Activated naive CD8-positive, alpha-beta T cell (primary cell): ENCODE measurements around the gene L3HYPDH.
A peak's percentile ranks its signal among the peaks of the same experiment; 100 is the strongest.

ENCODE experiments used
- H3K27ac Mint-ChIP-seq: one replicate; pipeline ENCODE4 v1.8.0; 2021; ENCODE audit warnings: mixed read lengths
- H3K27me3 Mint-ChIP-seq: one replicate; pipeline ENCODE4 v1.8.0; 2021; ENCODE audit warnings: mixed read lengths
- H3K36me3 Mint-ChIP-seq: one replicate; pipeline ENCODE4 v1.8.0; 2021; ENCODE audit warnings: mixed read lengths
- H3K4me1 Mint-ChIP-seq: one replicate; pipeline ENCODE4 v1.8.0; 2021; ENCODE audit warnings: low read depth, mixed read lengths
- H3K4me3 Mint-ChIP-seq: one replicate; pipeline ENCODE4 v1.8.0; 2021; ENCODE audit warnings: mild to moderate bottlenecking, mixed read lengths
- H3K9me3 Mint-ChIP-seq: one replicate; pipeline ENCODE4 v1.8.0; 2021; ENCODE audit warnings: low read depth, mixed read lengths

Gene L3HYPDH

DNA sequence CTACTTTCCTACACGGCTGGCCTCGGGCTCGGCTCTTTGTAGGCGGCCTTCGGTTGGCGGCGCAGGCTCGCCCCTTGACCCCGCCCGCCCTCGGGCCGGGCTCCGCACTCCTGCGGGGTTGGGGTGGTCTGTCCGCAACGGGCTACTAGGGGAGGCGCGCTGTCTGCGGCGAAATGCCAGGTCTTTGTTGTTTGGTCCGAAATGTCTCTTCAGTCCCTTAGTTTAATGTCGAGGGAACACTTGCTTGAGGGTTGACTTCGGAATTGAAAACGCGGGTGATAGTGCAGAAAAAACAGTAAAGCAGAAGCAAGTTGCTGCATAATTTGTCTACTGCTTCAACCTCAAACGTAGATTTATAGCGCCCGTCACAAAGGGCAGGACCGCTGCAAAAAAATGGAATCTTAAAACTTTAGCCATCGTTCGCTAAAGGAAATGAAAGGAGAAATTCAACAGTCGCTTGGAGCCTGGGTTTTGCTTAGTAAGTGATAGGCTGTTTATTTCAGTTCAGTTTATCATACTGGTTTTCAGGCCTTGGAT is 499 bp upstream of the L3HYPDH start:
- H3K27ac Mint-ChIP-seq = peak overlapping the region; percentile 83

GRCh38 chr14:59483363-59483762 is 845 bp downstream of the L3HYPDH start:
- no peaks in the 10 kb centered on the region for H3K27me3 Mint-ChIP-seq

More for the DNA sequence above, 499 bp upstream of the L3HYPDH start:
- Mint-ChIP-seq H3K27me3 (no peaks in the 10 kb centered on the region), H3K36me3 (peaks cover 15% of the 10 kb centered on the region), H3K4me3 (peak overlapping the region; percentile 97), H3K4me1 (peaks cover 70% of the 10 kb centered on the region), H3K9me3 (no peaks in the 10 kb centered on the region)

DNA sequence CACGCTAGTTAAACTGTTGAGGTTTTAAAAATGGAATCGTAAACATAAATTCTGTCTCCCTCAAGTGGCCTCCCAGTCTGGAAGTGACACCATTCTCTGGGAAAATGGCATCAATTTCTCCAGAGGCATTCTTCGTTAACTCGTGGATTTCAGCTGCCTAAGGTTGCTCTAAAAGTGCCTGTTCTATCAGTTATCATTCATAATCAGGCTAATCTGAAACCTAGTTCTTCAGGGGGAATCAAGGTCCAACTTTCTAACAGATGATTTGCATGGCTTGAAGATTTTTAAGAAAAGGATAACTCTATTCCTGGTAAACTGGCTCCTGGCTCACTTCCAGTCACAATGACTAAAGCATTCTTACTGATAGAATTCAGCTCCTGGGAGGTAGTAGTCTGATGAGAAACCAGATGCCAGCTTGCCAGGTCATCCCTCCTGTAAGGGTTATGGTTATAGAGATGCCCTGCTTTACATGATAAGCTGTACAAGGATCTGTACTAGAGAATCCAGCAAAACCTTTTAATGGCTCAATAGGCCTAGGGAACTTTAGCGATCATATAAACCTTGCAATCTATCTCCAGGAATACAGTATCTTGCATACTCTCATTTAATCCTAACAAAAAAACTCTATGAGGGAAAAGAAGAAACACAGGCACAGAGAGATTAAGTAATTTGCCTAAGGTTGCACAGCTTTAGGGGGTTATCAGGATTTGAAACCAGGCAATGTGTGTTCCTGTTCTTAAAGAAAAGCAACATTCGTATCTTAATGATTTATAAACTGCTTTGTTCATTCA is 1.5 kb downstream of the L3HYPDH start:
- Mint-ChIP-seq H3K9me3 (no peaks in the 10 kb centered on the region), H3K27ac (peak overlapping the region; percentile 75), H3K4me1 (peaks cover 59% of the 10 kb centered on the region), H3K36me3 (peaks cover 5% of the 10 kb centered on the region), H3K4me3 (peak overlapping the region; percentile 97), H3K27me3 (no peaks in the 10 kb centered on the region)

More at GRCh38 chr14:59483363-59483762, 845 bp downstream of the L3HYPDH start:
- peaks cover 7% of the 10 kb centered on the region for H3K36me3 Mint-ChIP-seq
- no peaks in the 10 kb centered on the region for H3K9me3 Mint-ChIP-seq
- peaks cover 63% of the 10 kb centered on the region for H3K4me1 Mint-ChIP-seq
- peak overlapping the region; percentile 75 for H3K27ac Mint-ChIP-seq
- H3K4me3 Mint-ChIP-seq = peak overlapping the region; percentile 97

- H3K4me1 Mint-ChIP-seq = peaks cover 58% of the 10 kb centered on the region
- H3K4me3 Mint-ChIP-seq = peak overlapping the region; percentile 97
- no peaks in the 10 kb centered on the region for H3K27me3 Mint-ChIP-seq
- H3K9me3 Mint-ChIP-seq = no peaks in the 10 kb centered on the region
- H3K36me3 Mint-ChIP-seq = peaks cover 5% of the 10 kb centered on the region
- H3K27ac Mint-ChIP-seq = peak overlapping the region; percentile 75
Observed at GRCh38 chr14:59481871-59482540, 2.2 kb downstream of the L3HYPDH start.

DNA sequence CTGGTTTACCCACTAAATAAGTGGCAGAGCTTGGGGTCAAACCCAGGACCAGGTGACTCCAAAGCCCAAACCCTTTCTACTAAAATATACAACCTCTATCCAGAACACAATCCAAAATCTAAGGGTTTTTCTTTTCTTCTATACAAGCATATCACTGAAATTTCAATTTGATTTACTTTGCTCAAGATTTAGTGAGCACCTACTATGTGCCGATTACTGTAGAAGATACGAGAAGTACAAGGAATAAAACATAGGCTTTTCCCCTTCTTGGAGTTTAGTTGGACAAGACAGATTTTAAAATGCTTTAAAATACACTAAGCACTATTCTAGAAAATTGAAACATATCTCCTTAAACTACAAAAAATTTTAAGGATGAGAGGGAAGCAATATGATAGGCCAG is 2.8 kb downstream of the L3HYPDH start:
- peak overlapping the region; percentile 34 for H3K27ac Mint-ChIP-seq
- peak overlapping the region; percentile 97 for H3K4me3 Mint-ChIP-seq
- peaks cover 56% of the 10 kb centered on the region for H3K4me1 Mint-ChIP-seq

GRCh38 chr14:59480166-59480565 is 4.0 kb downstream of the L3HYPDH start:
- peak overlapping the region; percentile 42 for H3K27ac Mint-ChIP-seq
- H3K27me3 Mint-ChIP-seq = no peaks in the 10 kb centered on the region
- peaks cover 45% of the 10 kb centered on the region for H3K4me1 Mint-ChIP-seq
- H3K36me3 Mint-ChIP-seq = peaks cover 5% of the 10 kb centered on the region
- H3K9me3 Mint-ChIP-seq = no peaks in the 10 kb centered on the region
- peak overlapping the region; percentile 25 for H3K4me3 Mint-ChIP-seq

More for the DNA sequence above, 2.8 kb downstream of the L3HYPDH start:
- Mint-ChIP-seq H3K27me3 (no peaks in the 10 kb centered on the region), H3K36me3 (peaks cover 5% of the 10 kb centered on the region), H3K9me3 (no peaks in the 10 kb centered on the region)

- Mint-ChIP-seq H3K27ac (no peak overlapping the region), H3K4me1 (peaks cover 41% of the 10 kb centered on the region), H3K9me3 (no peaks in the 10 kb centered on the region), H3K36me3 (peaks cover 7% of the 10 kb centered on the region), H3K4me3 (no peak overlapping the region), H3K27me3 (no peaks in the 10 kb centered on the region)
Observed at GRCh38 chr14:59478540-59478939, 5.7 kb downstream of the L3HYPDH start.

GRCh38 chr14:59475709-59476108 is 8.5 kb downstream of the L3HYPDH start:
- H3K27ac Mint-ChIP-seq = no peak overlapping the region
- H3K36me3 Mint-ChIP-seq = peaks cover 9% of the 10 kb centered on the region
- H3K4me3 Mint-ChIP-seq = no peak overlapping the region
- H3K9me3 Mint-ChIP-seq = no peaks in the 10 kb centered on the region
- peaks cover 16% of the 10 kb centered on the region for H3K4me1 Mint-ChIP-seq
- H3K27me3 Mint-ChIP-seq = no peaks in the 10 kb centered on the region

DNA sequence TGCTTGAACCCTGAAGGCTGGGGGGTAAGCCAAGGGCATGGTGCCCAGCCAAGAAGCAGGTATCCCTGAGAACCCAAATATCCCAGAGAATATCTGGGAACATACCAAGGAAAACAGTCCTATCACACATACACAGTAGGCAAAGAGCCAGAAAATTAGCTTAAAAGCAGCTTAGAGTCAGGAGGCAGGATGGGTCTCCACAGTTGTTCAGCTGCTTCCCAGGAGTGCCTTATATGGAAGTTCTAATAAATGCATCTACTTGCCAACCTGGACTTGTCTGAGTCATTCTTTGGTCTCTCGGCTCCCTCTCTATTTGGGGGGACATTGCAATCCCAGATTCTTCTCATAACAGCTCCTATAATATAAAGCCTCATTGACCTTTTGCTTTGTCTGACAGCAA is 10.0 kb downstream of the L3HYPDH start:
- no peaks in the 10 kb centered on the region for H3K27me3 Mint-ChIP-seq
- no peak overlapping the region for H3K27ac Mint-ChIP-seq
- peaks cover 8% of the 10 kb centered on the region for H3K4me1 Mint-ChIP-seq
- no peaks in the 10 kb centered on the region for H3K9me3 Mint-ChIP-seq
- H3K36me3 Mint-ChIP-seq = peaks cover 9% of the 10 kb centered on the region
- no peak overlapping the region for H3K4me3 Mint-ChIP-seq

DNA sequence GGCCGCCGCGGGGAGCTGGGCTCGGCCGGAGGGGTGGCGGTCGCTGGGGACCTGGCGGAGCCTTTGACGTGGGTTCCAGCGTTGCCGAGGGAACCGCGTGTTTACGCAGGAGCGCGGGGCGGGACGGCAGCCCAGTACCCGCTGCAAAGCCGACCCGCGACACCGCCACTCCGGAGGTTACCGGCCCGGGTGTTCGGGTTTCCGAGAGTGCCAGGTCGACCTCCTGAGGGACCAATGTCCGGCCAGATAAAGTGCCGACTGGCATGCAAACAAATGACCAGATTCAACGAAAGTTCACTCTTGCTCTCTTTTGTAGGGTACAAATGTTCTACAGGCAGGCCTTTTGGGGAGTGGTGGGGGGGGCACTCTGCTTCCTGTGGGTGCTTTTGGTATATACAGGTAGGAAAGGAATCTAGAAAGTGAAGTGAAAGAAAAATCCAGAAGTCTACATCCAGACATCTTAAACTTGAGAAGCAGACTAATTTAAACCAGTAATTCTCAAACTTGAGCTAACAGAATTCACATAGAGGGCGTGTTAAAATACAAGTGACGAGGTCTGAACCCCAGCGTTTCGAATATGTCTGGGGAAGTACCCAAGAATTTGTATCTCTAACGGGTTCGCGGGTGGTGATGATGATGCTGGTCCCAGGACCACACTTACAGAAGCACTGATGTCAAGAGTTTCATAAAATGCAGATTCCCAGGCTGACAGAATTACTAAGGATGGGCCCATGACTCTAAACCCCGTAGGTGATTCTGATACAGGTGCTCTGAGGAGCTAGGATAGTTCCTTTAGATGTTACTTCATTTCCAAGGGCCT is 18.7 kb downstream of the L3HYPDH start, which contains the start of gene GPR135:
TSS of gene GPR135 (minus strand) at position 65 of the 820 bp plus-strand sequence. CDS start 154 bp downstream, outside the sequence.
- Mint-ChIP-seq H3K27me3 (peaks cover 5% of the 10 kb centered on the region), H3K27ac (peak within 1 kb of the TSS; percentile 81), H3K4me3 (peak within 1 kb of the TSS; percentile 91), H3K4me1 (peaks cover 17% of the 10 kb centered on the region), H3K9me3 (no peaks in the 10 kb centered on the region), H3K36me3 (peaks cover 4% of the 10 kb centered on the region)

GRCh38 chr14:59464486-59465315 is 19.5 kb downstream of the L3HYPDH start:
- no peak overlapping the region for H3K27ac Mint-ChIP-seq
- no peaks in the 10 kb centered on the region for H3K9me3 Mint-ChIP-seq
- H3K36me3 Mint-ChIP-seq = peaks cover 11% of the 10 kb centered on the region
- H3K27me3 Mint-ChIP-seq = peaks cover 8% of the 10 kb centered on the region
- peaks cover 17% of the 10 kb centered on the region for H3K4me1 Mint-ChIP-seq
- peak overlapping the region; percentile 91 for H3K4me3 Mint-ChIP-seq

DNA sequence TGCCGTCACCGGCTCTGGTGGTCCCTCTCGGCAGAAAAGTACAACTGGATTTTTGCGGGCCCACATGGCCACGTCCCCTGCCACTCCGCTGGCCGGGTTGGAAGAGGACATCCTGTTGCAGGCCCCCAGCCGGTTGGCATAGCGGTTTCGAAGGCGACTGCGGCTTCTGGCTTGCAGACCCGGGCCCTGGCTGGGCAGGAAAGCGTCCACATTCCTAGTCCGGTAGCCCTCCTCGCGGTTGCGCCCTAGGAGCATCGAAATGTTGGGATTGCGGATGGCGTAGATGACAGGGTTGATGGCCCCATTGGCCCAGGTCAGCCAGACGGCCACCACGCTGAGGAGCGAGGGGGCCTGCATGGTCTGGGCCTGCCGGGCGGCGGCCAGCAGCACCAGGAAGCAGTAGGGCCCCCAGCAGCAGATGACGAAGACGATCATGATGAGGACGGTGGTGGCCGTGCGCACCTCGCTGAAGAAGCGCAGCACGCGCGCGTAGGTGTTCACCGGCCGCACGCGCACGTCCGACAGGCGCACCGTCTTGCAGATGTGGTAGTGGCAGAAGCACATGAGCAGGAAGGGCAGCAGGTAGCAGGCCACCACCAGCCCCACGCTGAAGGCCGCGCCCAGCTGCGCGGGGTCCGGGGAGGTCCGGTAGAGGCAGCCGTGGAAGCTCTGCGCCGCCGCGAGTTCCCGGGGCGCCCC is 20.3 kb downstream of the L3HYPDH start:
- peak overlapping the region; percentile 66 for H3K27ac Mint-ChIP-seq
- H3K36me3 Mint-ChIP-seq = peaks cover 14% of the 10 kb centered on the region
- peak overlapping the region; percentile 89 for H3K4me3 Mint-ChIP-seq

GRCh38 chr14:59461891-59462290 is 22.3 kb downstream of the L3HYPDH start:
- Mint-ChIP-seq H3K4me3 (no peak overlapping the region), H3K27me3 (peaks cover 8% of the 10 kb centered on the region), H3K27ac (no peak overlapping the region), H3K4me1 (peaks cover 17% of the 10 kb centered on the region), H3K9me3 (no peaks in the 10 kb centered on the region), H3K36me3 (peaks cover 23% of the 10 kb centered on the region)

More for the DNA sequence above, 20.3 kb downstream of the L3HYPDH start:
- Mint-ChIP-seq H3K4me1 (peaks cover 17% of the 10 kb centered on the region), H3K9me3 (no peaks in the 10 kb centered on the region), H3K27me3 (peaks cover 8% of the 10 kb centered on the region)
